ENCODE results near the gene KIF6.

DNA sequence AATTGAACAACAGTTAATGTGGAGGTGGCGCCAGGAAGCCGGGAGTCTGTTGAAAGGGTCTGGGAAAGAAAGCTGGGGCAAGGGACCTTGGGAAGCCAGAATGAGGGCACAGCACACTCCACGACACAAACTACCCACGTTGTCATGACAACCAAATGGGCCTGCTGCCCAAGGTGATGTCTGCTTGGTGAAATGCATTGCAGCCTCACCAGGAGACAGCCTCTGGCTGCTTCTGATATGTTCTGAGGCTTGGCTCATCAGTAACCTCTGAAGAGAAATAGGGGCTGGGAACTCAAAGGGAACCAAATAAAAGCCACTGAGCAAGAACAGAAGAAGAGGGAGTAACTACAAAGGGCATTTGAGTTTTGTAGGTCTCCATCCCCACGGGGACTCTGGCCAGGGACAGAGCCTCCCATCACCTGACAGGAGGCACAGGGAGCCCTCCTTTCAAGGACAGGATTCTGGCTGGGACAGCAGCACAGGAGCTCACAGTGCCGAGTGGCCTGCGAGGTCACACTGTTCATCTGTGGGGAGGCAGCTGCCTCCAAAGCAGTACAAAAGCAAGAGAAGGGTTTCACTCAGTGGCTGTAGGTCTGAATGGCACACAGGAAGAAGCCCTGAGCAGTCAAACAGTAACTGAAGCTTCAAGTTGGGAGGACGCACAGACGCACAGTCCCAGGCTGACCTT, 358.1 kb downstream of the KIF6 start:
- TF ChIP-seq, protein P1, sequence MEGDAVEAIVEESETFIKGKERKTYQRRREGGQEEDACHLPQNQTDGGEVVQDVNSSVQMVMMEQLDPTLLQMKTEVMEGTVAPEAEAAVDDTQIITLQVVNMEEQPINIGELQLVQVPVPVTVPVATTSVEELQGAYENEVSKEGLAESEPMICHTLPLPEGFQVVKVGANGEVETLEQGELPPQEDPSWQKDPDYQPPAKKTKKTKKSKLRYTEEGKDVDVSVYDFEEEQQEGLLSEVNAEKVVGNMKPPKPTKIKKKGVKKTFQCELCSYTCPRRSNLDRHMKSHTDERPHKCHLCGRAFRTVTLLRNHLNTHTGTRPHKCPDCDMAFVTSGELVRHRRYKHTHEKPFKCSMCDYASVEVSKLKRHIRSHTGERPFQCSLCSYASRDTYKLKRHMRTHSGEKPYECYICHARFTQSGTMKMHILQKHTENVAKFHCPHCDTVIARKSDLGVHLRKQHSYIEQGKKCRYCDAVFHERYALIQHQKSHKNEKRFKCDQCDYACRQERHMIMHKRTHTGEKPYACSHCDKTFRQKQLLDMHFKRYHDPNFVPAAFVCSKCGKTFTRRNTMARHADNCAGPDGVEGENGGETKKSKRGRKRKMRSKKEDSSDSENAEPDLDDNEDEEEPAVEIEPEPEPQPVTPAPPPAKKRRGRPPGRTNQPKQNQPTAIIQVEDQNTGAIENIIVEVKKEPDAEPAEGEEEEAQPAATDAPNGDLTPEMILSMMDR (IDR thresholded peaks at IDR 0.05): no peak
- TF ChIP-seq POLR2A (IDR thresholded peaks at IDR 0.05): no peak
- no peak for TF ChIP-seq POLR2AphosphoS5 (IDR thresholded peaks at IDR 0.05)
